SK-N-SH (cell line): Measurements from ENCODE around the gene GOLGA3. TPM values are rescaled to one million over a fixed set of nuclear protein-coding genes. Genes with fewer than 3 reads are reported as not detected.

Source experiments
- CTCF ChIA-PET: fragments of 300-600, 350-600 bp; formaldehyde crosslinking; extraction: SDS; loops from one replicate; lab custom pipeline; 2021; lab: Yijun Ruan, JAX
- POLR2A ChIA-PET: fragments of 350-600 bp; sonication (Branson Sonifier 250); formaldehyde crosslinking; extraction: SDS; loops from one replicate; lab custom pipeline; 2020; ENCODE audit warnings: antibody characterized with exemption, inconsistent platforms; lab: Yijun Ruan, JAX
- DNase-seq: peaks from one replicate; pipeline ENCODE4 v3.0.0; 2012
- H2AFZ ChIP-seq: fragments of 200-600 bp; sonication (generic); 2 replicates; pipeline ENCODE4 v1.8.1; 2016; ENCODE audit warnings: antibody characterized with exemption, mild to moderate bottlenecking, low read depth
- H3F3A ChIP-seq: fragments of 200-600 bp; sonication (generic); replicated peaks from 2 replicates; pipeline ENCODE3; 2016; ENCODE audit warnings: antibody characterized with exemption, mild to moderate bottlenecking; ENCODE audit not compliant: insufficient read depth
- H3K27ac ChIP-seq, 2 experiments: fragments of 200-500 bp in 1 of 2; fragments of 200-600 bp in 1 of 2; sonication (Bioruptor generic) in 1 of 2; sonication (generic), shearing (Covaris generic) in 1 of 2; 2 replicates each; pipeline versions ENCODE4 v1.5.1 to v1.6.1; 2014 to 2016; ENCODE audit warnings: low read depth in 2 of 2, inconsistent platforms in 1 of 2, low read length in 1 of 2, mild to moderate bottlenecking in 1 of 2, mixed read lengths in 1 of 2
- H3K27me3 ChIP-seq: fragments of 200-600 bp; sonication (generic), shearing (Covaris generic); 2 replicates; pipeline ENCODE4 v1.6.1; 2016; ENCODE audit warnings: mixed run types; ENCODE audit not compliant: insufficient read depth
- H3K36me3 ChIP-seq, 2 experiments: fragments of 200-500 bp in 1 of 2; fragments of 200-600 bp in 1 of 2; sonication (Bioruptor generic) in 1 of 2; sonication (generic) in 1 of 2; replicated peaks in 1 of 2; 2 replicates each; pipeline versions ENCODE3 to v1.5.1; 2014 to 2016; ENCODE audit warnings: low read length in 1 of 2, mild to moderate bottlenecking in 1 of 2; ENCODE audit not compliant: insufficient read depth in 2 of 2, control insufficient read depth in 1 of 2
- H3K4me1 ChIP-seq, 2 experiments: fragments of 200-500 bp in 1 of 2; fragments of 200-600 bp in 1 of 2; sonication (Bioruptor generic) in 1 of 2; sonication (generic), shearing (Covaris generic) in 1 of 2; 2 replicates each; pipeline versions ENCODE4 v1.5.1 to v1.6.1; 2014 to 2016; ENCODE audit warnings: low read depth in 1 of 2, low read length in 1 of 2, mixed run types in 1 of 2; ENCODE audit not compliant: insufficient read depth in 2 of 2, control insufficient read depth in 1 of 2
- H3K4me2 ChIP-seq: fragments of 200-600 bp; sonication (generic), shearing (Covaris generic); 2 replicates; pipeline ENCODE4 v1.6.1; 2017; ENCODE audit warnings: mixed run types
- H3K4me3 ChIP-seq, 2 experiments: fragments of 200-500 bp in 1 of 2; fragments of 200-600 bp in 1 of 2; sonication (Bioruptor generic) in 1 of 2; sonication (generic), shearing (Covaris generic) in 1 of 2; 2 replicates each; pipeline versions ENCODE4 v1.5.1 to v1.8.1; 2014 to 2016; ENCODE audit warnings: low read depth in 2 of 2, inconsistent platforms in 1 of 2, low read length in 1 of 2, mild to moderate bottlenecking in 1 of 2, mixed read lengths in 1 of 2, moderate library complexity in 1 of 2
- H3K79me2 ChIP-seq: fragments of 200-600 bp; sonication (generic); 2 replicates; pipeline ENCODE4 v1.8.1; 2017; ENCODE audit warnings: mild to moderate bottlenecking; ENCODE audit not compliant: insufficient read depth
- H3K9ac ChIP-seq: fragments of 200-600 bp; sonication (generic); 2 replicates; pipeline ENCODE4 v1.6.1; 2017; ENCODE audit warnings: mixed run types
- H3K9me2 ChIP-seq: fragments of 200-600 bp; sonication (generic); 2 replicates; pipeline ENCODE4 v1.6.1; 2017; ENCODE audit warnings: mixed run types
- H3K9me3 ChIP-seq: fragments of 200-600 bp; sonication (generic); 2 replicates; pipeline ENCODE4 v1.6.1; 2017; ENCODE audit warnings: mixed run types, mild to moderate bottlenecking, moderate library complexity
- H4K20me1 ChIP-seq: fragments of 200-600 bp; sonication (generic); 2 replicates; pipeline ENCODE4 v1.6.1; 2017; ENCODE audit warnings: mild to moderate bottlenecking, mixed run types; ENCODE audit not compliant: insufficient read depth
- CHD2 ChIP-seq: fragments of 150-350 bp; IDR thresholded peaks from 2 replicates; pipeline ENCODE4 v1.6.1; 2018; ENCODE audit warnings: low read length; ENCODE audit not compliant: partially characterized antibody
- ELF1 ChIP-seq: IDR thresholded peaks from 2 replicates; pipeline ENCODE4 v1.4.0; 2012
- EZH2phosphoT487 ChIP-seq: fragments of 200-600 bp; sonication (generic); IDR thresholded peaks from 2 replicates; pipeline ENCODE4 v1.6.1; 2017; ENCODE audit warnings: low read depth, mixed run types, mild to moderate bottlenecking, antibody characterized with exemption, moderate library complexity, borderline replicate concordance
- FOSL2 ChIP-seq: IDR thresholded peaks from 2 replicates; pipeline ENCODE4 v1.4.0; 2012; ENCODE audit warnings: low read depth, mild to moderate bottlenecking, moderate library complexity, borderline replicate concordance
- FOXJ3 ChIP-seq: sonication (generic); formaldehyde crosslinking; IDR thresholded peaks from 2 replicates; pipeline ENCODE4 v1.5.1; 2020; ENCODE audit warnings: mild to moderate bottlenecking, missing genetic modification reagents
- FOXM1 ChIP-seq: IDR thresholded peaks from 2 replicates; pipeline ENCODE4 v1.4.0; 2012; ENCODE audit warnings: low read depth, mild to moderate bottlenecking
- GABPA ChIP-seq: IDR thresholded peaks from 2 replicates; pipeline ENCODE4 v1.4.0; 2012; ENCODE audit warnings: low read depth, mild to moderate bottlenecking
- GATA2 ChIP-seq: sonication (generic); formaldehyde crosslinking; IDR thresholded peaks from 2 replicates; pipeline ENCODE4 v1.5.0; 2020; ENCODE audit warnings: mild to moderate bottlenecking, missing genetic modification reagents
- JUND ChIP-seq: IDR thresholded peaks from 2 replicates; pipeline ENCODE4 v1.4.0; 2012
- NRF1 ChIP-seq: IDR thresholded peaks from 2 replicates; pipeline ENCODE4 v1.6.1; 2012; ENCODE audit warnings: low read depth, mild to moderate bottlenecking, low read length
- RXRA ChIP-seq: IDR thresholded peaks from 2 replicates; pipeline ENCODE4 v1.4.0; 2012; ENCODE audit warnings: low read depth, mild to moderate bottlenecking, borderline replicate concordance
- SMC3 ChIP-seq: IDR thresholded peaks from 2 replicates; pipeline ENCODE4 v1.6.1; 2012; ENCODE audit warnings: low read depth, low read length, improper control_type of control experiment
- TEAD4 ChIP-seq: IDR thresholded peaks from 2 replicates; pipeline ENCODE4 v1.4.0; 2012; ENCODE audit warnings: mild to moderate bottlenecking, borderline replicate concordance; ENCODE audit not compliant: insufficient read depth
- YY1 ChIP-seq: IDR thresholded peaks from 2 replicates; pipeline ENCODE4 v1.4.0; 2012; ENCODE audit warnings: low read depth, mild to moderate bottlenecking
- WGBS: methylation state at CpG from one replicate; pipeline ENCODE4 v1.1.6; 2017; ENCODE audit warnings: low lambda C conversion rate; 5-methylcytosine and 5-hydroxymethylcytosine counted together
- polyA plus RNA-seq, 3 experiments: library from polyadenylated mRNA; depleted of rRNA; stranded (reverse); fragments of >200 nt; gene quantifications; 2 replicates each; pipeline ENCODE4 v1.2.3, GENCODE V29; 2012
- TF ChIP-seq, protein P1 (sequence below): IDR thresholded peaks from 2 replicates; pipeline ENCODE4 v1.4.0; 2012; ENCODE audit warnings: low read depth, borderline replicate concordance
- TF ChIP-seq, protein P2 (sequence below): IDR thresholded peaks from 2 replicates; pipeline ENCODE4; 2012
- TF ChIP-seq, protein P3 (sequence below): IDR thresholded peaks from 2 replicates; pipeline ENCODE4 v1.6.1; 2012; ENCODE audit warnings: mild to moderate bottlenecking, low read depth, low read length, moderate library complexity

The GOLGA3 gene
- polyA plus RNA-seq, 1 of the 3 experiments (the other 2 are of a cell fraction), result 16.9 TPM

DNA sequence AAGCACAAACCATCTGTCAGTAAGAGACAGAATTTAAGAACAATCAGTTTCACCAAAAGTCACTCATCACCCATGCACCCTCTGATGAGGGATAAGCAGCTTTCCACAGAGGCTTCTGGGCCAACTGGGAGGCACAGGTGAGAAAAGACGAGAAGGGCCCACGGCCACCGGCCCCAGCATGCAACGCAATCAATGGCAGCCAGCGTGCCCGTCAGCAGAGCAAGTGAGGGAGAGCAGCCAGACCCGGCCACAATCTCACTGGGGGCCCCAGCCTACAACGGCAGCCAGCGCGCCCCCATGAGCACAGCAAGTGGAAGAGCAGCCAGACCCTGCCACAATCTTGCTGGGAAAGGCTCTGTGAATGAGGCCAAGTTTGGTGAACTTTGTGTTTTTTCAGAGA is 80.3 kb downstream of the GOLGA3 start:
- Histone ChIP-seq H3K4me2 (no peak overlapping the region), H3K79me2 (peaks cover 95% of the 10 kb centered on the region), H3K9me2 (no peaks in the 10 kb centered on the region), H3K4me1 (no peaks in the 10 kb centered on the region), H3K27me3 (no peaks in the 10 kb centered on the region), H2AFZ (no peak overlapping the region), H3K4me3 (no peak overlapping the region), H3K9ac (no peak overlapping the region), H4K20me1 (peaks cover 60% of the 10 kb centered on the region; the same call in 1 of the 2 replicates), H3F3A (peaks cover 4% of the 10 kb centered on the region), H3K36me3 (peaks cover 55 to 60% of the 10 kb centered on the region in 2 experiments), H3K9me3 (no peaks in the 10 kb centered on the region), H3K27ac (no peak overlapping the region)
- CTCF ChIA-PET, result no interaction called here
- TF ChIP-seq FOSL2 (no peak), JUND (no peak), NRF1 (no peak), CHD2 (no peak), SMC3 (no peak), RXRA (no peak), GABPA (no peak), FOXJ3 (CRISPR knock-in tag) (no peak), TEAD4 (no peak), YY1 (no peak), GATA2 (CRISPR knock-in tag) (no peak), FOXM1 (no peak), EZH2phosphoT487 (no peak), ELF1 (no peak)
- TF ChIP-seq, protein P1, sequence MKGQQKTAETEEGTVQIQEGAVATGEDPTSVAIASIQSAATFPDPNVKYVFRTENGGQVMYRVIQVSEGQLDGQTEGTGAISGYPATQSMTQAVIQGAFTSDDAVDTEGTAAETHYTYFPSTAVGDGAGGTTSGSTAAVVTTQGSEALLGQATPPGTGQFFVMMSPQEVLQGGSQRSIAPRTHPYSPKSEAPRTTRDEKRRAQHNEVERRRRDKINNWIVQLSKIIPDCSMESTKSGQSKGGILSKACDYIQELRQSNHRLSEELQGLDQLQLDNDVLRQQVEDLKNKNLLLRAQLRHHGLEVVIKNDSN, result no peak
- TF ChIP-seq, protein P2, sequence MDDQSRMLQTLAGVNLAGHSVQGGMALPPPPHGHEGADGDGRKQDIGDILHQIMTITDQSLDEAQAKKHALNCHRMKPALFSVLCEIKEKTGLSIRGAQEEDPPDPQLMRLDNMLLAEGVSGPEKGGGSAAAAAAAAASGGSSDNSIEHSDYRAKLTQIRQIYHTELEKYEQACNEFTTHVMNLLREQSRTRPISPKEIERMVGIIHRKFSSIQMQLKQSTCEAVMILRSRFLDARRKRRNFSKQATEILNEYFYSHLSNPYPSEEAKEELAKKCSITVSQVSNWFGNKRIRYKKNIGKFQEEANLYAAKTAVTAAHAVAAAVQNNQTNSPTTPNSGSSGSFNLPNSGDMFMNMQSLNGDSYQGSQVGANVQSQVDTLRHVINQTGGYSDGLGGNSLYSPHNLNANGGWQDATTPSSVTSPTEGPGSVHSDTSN, result no peak
- TF ChIP-seq, protein P3, sequence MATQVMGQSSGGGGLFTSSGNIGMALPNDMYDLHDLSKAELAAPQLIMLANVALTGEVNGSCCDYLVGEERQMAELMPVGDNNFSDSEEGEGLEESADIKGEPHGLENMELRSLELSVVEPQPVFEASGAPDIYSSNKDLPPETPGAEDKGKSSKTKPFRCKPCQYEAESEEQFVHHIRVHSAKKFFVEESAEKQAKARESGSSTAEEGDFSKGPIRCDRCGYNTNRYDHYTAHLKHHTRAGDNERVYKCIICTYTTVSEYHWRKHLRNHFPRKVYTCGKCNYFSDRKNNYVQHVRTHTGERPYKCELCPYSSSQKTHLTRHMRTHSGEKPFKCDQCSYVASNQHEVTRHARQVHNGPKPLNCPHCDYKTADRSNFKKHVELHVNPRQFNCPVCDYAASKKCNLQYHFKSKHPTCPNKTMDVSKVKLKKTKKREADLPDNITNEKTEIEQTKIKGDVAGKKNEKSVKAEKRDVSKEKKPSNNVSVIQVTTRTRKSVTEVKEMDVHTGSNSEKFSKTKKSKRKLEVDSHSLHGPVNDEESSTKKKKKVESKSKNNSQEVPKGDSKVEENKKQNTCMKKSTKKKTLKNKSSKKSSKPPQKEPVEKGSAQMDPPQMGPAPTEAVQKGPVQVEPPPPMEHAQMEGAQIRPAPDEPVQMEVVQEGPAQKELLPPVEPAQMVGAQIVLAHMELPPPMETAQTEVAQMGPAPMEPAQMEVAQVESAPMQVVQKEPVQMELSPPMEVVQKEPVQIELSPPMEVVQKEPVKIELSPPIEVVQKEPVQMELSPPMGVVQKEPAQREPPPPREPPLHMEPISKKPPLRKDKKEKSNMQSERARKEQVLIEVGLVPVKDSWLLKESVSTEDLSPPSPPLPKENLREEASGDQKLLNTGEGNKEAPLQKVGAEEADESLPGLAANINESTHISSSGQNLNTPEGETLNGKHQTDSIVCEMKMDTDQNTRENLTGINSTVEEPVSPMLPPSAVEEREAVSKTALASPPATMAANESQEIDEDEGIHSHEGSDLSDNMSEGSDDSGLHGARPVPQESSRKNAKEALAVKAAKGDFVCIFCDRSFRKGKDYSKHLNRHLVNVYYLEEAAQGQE, result no peak
- no peak for DNase-seq
- 91% methylated on average over 7 of the region's 10 CpGs for WGBS
- POLR2A ChIA-PET, result no interaction called here
